Bronchial epithelial cell (primary cell): Measurements from ENCODE around the gene ACTL10. TPM values are rescaled to one million over a fixed set of nuclear protein-coding genes. Genes with fewer than 3 reads are reported as not detected.
A peak's percentile ranks its signal among the peaks of the same experiment; 100 is the strongest.

Experiments used
- DNase-seq: peaks from one replicate; pipeline ENCODE4 v3.0.0-alpha.2; 2010; ENCODE audit warnings: low read depth
- FAIRE-seq: peaks from 2 replicates; lab custom pipeline; 2011; peaks lifted over from hg19 to GRCh38; lab: Jason Lieb, UNC
- H3K27me3 ChIP-seq: 2 replicates; pipeline ENCODE4 v1.5.1; 2011; ENCODE audit warnings: low read length; ENCODE audit not compliant: control insufficient read depth, insufficient read depth
- H3K36me3 ChIP-seq: 2 replicates; pipeline ENCODE4 v1.5.1; 2011; ENCODE audit warnings: low read length; ENCODE audit not compliant: control insufficient read depth, insufficient read depth
- H3K4me3 ChIP-seq: 2 replicates; pipeline ENCODE4 v1.5.1; 2011; ENCODE audit warnings: mild to moderate bottlenecking, low read depth, low read length, control low read depth
- CTCF ChIP-seq: IDR thresholded peaks from 2 replicates; pipeline ENCODE4 v1.5.1; 2011; ENCODE audit warnings: mild to moderate bottlenecking, moderate library complexity, low read length, control low read depth, inconsistent platforms; ENCODE audit not compliant: insufficient read depth, severe bottlenecking
- total RNA-seq: library from RNA; depleted of rRNA; stranded (reverse); fragments of >200 nt; gene quantifications from 2 replicates; pipeline ENCODE4 v1.2.1, GENCODE V29; 2014

ACTL10 gene
- total RNA-seq, result 1.2 and 1.6 TPM in 2 replicates

- Histone ChIP-seq H3K36me3 (no peaks in the 10 kb centered on the region), H3K27me3 (no peaks in the 10 kb centered on the region), H3K4me3 (peak within 1 kb of the TSS; percentile 56)
- peak; percentile 92 for DNase-seq
- TF ChIP-seq CTCF, result peak; percentile 28
- FAIRE-seq, result no peak
Measured at GRCh38 chr20:33666293-33667244, at the start of gene ACTL10. Gene ACTL10 (plus strand): TSS chr20:33666943. CDS start chr20:33667498, 555 bp downstream.

GRCh38 chr20:33621717-33622400 lies 44.9 kb upstream of the ACTL10 start:
- no peaks in the 10 kb centered on the region for H3K27me3 ChIP-seq
- no peak for TF ChIP-seq CTCF
- DNase-seq (no peak), FAIRE-seq (no peak)
- no peak overlapping the region for H3K4me3 ChIP-seq
- peaks cover 13% of the 10 kb centered on the region for H3K36me3 ChIP-seq

DNA sequence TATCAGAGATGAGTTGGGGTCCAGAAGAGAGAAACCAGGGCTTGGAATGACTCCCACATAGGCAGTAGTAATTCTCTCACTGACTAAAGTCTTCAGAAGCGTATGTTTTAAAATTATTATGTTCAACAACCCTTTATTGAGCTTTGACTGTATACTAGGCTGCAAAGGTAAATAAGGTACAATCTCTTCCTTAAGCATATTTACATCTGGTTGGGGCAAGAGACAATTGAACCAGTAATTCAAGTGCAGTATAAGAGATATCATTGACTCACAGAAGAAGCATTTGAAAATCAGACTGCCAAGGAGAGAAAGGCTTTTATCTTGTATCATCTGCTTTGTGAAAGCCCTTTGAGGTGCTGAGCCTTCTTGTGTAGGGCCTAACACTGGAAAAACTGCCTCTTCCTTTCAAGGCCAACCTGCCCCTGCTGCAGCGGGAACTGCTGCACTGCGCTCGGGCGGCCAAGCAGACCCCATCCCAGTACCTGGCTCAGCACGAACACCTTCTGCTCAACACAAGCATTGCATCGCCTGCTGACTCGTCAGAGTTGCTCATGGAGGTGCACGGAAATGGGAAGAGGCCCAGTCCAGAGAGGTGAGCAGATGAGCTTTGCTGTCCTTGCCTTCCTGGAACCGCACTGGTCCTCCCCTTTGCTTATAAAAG lies 43.9 kb upstream of the ACTL10 start:
- DNase-seq, result no peak
- no peak for TF ChIP-seq CTCF
- peaks cover 13% of the 10 kb centered on the region for H3K36me3 ChIP-seq
- FAIRE-seq, result no peak
- H3K27me3 ChIP-seq, result no peaks in the 10 kb centered on the region
- H3K4me3 ChIP-seq, result no peak overlapping the region

DNA sequence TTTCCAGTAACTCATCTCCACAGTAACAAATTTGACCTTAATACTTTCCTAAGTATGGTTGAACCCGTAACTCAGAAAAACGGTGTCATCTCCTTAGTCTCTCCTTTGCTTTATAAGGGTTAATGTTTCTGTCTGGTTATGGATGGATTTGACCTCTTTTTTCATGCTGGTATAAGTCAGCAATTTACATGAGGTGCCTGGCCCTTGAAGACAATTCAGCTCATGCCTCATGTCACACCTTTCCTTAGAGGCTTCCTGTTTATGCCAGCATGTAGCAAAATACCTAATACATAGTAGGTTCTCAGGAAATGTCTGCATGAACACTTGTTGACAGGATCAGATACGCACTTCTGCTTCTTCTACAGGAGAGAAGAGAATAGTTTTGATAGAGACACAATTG lies 42.3 kb upstream of the ACTL10 start:
- DNase-seq (no peak), FAIRE-seq (no peak)
- Histone ChIP-seq H3K36me3 (peaks cover 13% of the 10 kb centered on the region), H3K4me3 (no peak overlapping the region), H3K27me3 (no peaks in the 10 kb centered on the region)
- no peak for TF ChIP-seq CTCF

DNA sequence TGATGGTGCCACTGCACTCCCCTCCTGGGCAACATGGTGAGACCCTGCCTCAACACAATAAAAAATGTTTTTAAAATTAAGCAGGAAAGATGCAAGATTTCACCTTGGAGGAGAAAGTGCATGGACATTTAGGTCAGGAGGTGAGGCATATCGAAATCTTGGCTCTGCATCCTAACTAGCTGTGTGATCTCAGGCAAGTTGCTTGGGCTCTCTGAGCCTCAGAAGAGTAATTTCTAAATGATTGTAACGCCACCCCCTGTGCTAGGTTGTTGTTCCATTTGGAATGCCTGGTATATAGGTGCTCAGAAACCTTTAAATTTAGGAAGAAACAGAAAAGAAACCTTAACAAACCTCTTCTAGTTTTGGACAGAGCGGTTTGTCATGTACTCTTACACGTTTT lies 40.6 kb upstream of the ACTL10 start:
- Histone ChIP-seq H3K4me3 (no peak overlapping the region), H3K27me3 (no peaks in the 10 kb centered on the region), H3K36me3 (peaks cover 17% of the 10 kb centered on the region)
- DNase-seq, result no peak
- FAIRE-seq, result no peak
- TF ChIP-seq CTCF, result no peak
